ENCODE measurements around the gene IQSEC3.

IQSEC3 gene

GRCh38 chr12:166425-167075, 100.0 kb downstream of the IQSEC3 start:
- Histone ChIP-seq H3K4me1 (ENCODE audit: low read length) (peaks cover 43% of the 10 kb centered on the region), H3K9me2 (replicated peaks; ENCODE audit: insufficient read depth, low read length) (no peaks in the 10 kb centered on the region), H4K20me1 (ENCODE audit: insufficient read depth, low read length) (no peaks in the 10 kb centered on the region), H3K27me3 (replicated peaks; ENCODE audit: insufficient read depth, low read length) (no peaks in the 10 kb centered on the region), H3K36me3 (replicated peaks; ENCODE audit: insufficient read depth, low read length) (no peaks in the 10 kb centered on the region), H3K4me3 (ENCODE audit: low read length) (no peak overlapping the region; the same call in 1 of the 2 replicates), H3K9ac (ENCODE audit: low read length) (no peak overlapping the region), H3F3A (ENCODE audit: insufficient read depth, low read length) (peaks cover 12% of the 10 kb centered on the region; the same call in 1 of the 2 replicates), H3K9me3 (replicated peaks; ENCODE audit: insufficient read depth, low read length) (no peaks in the 10 kb centered on the region), H3K27ac (ENCODE audit: low read length) (peak overlapping the region; percentile 59; the same call in 1 of the 2 replicates), H3K4me2 (ENCODE audit: low read depth, low read length) (peak overlapping the region; percentile 69), H3K79me2 (ENCODE audit: low read length) (no peaks in the 10 kb centered on the region), H2AFZ (ENCODE audit: low read length) (peak overlapping the region; percentile 57)
- no peak for TF ChIP-seq EZH2phosphoT487 (IDR thresholded peaks at IDR 0.05; ENCODE audit: low read length)
- TF ChIP-seq EZH2 (optimal IDR thresholded peaks at IDR 0.05; ENCODE audit: low read depth, low read length), result no peak
- TF ChIP-seq CTCF (IDR thresholded peaks at IDR 0.05; ENCODE audit: low read length), result peak; percentile 27
- peak; percentile 91 for DNase-seq

- H3K27me3 ChIP-seq (replicated peaks; ENCODE audit: insufficient read depth, low read length), result 0 out of 2 replicates have a peak, but pooled peaks cover 4% of the 10 kb centered on the region
- DNase-seq, result no peak
Measured at GRCh38 chr12:167959-168600, 101.5 kb downstream of the IQSEC3 start.

GRCh38 chr12:168763-169525, 102.4 kb downstream of the IQSEC3 start:
- DNase-seq, result no peak
- no peaks in the 10 kb centered on the region for H4K20me1 ChIP-seq (ENCODE audit: insufficient read depth, low read length)
- peaks cover 30% of the 10 kb centered on the region for H3K4me1 ChIP-seq (ENCODE audit: low read length)
- no peak overlapping the region for H3K9ac ChIP-seq (ENCODE audit: low read length)
- no peak overlapping the region for H3K4me2 ChIP-seq (ENCODE audit: low read depth, low read length)
- no peaks in the 10 kb centered on the region for H3K36me3 ChIP-seq (replicated peaks; ENCODE audit: insufficient read depth, low read length)
- H2AFZ ChIP-seq (ENCODE audit: low read length), result no peak overlapping the region
- no peak overlapping the region for H3K27ac ChIP-seq (ENCODE audit: low read length)
- H3K9me2 ChIP-seq (replicated peaks; ENCODE audit: insufficient read depth, low read length), result no peaks in the 10 kb centered on the region
- H3K27me3 ChIP-seq (replicated peaks; ENCODE audit: insufficient read depth, low read length), result 0 out of 2 replicates have a peak, but pooled peaks cover 4% of the 10 kb centered on the region
- no peak for TF ChIP-seq EZH2phosphoT487 (IDR thresholded peaks at IDR 0.05; ENCODE audit: low read length)
- no peak for TF ChIP-seq CTCF (IDR thresholded peaks at IDR 0.05; ENCODE audit: low read length)
- TF ChIP-seq EZH2 (optimal IDR thresholded peaks at IDR 0.05; ENCODE audit: low read depth, low read length), result no peak
- no peak overlapping the region for H3K4me3 ChIP-seq (ENCODE audit: low read length)
- no peaks in the 10 kb centered on the region for H3K79me2 ChIP-seq (ENCODE audit: low read length)
- peaks cover 4% of the 10 kb centered on the region; the same call in 1 of the 2 replicates for H3F3A ChIP-seq (ENCODE audit: insufficient read depth, low read length)
- H3K9me3 ChIP-seq (replicated peaks; ENCODE audit: insufficient read depth, low read length), result no peaks in the 10 kb centered on the region

More at GRCh38 chr12:167959-168600, 101.5 kb downstream of the IQSEC3 start:
- Histone ChIP-seq H3F3A (ENCODE audit: insufficient read depth, low read length) (peaks cover 4% of the 10 kb centered on the region; the same call in 1 of the 2 replicates), H3K9me3 (replicated peaks; ENCODE audit: insufficient read depth, low read length) (no peaks in the 10 kb centered on the region), H3K4me1 (ENCODE audit: low read length) (peaks cover 38% of the 10 kb centered on the region), H3K4me2 (ENCODE audit: low read depth, low read length) (no peak overlapping the region), H3K27ac (ENCODE audit: low read length) (no peak overlapping the region), H3K9me2 (replicated peaks; ENCODE audit: insufficient read depth, low read length) (no peaks in the 10 kb centered on the region), H3K36me3 (replicated peaks; ENCODE audit: insufficient read depth, low read length) (no peaks in the 10 kb centered on the region), H3K9ac (ENCODE audit: low read length) (no peak overlapping the region), H2AFZ (ENCODE audit: low read length) (no peak overlapping the region), H3K79me2 (ENCODE audit: low read length) (no peaks in the 10 kb centered on the region), H4K20me1 (ENCODE audit: insufficient read depth, low read length) (no peaks in the 10 kb centered on the region), H3K4me3 (ENCODE audit: low read length) (no peak overlapping the region)
- TF ChIP-seq CTCF (IDR thresholded peaks at IDR 0.05; ENCODE audit: low read length), result no peak
